ENCODE results near the gene TTLL9.

- TF ChIP-seq EP300 (IDR thresholded peaks at IDR 0.05; ENCODE audit: borderline replicate concordance), result no peak
- no peak for TF ChIP-seq RAD21 (IDR thresholded peaks at IDR 0.05; ENCODE audit: low read depth)
- TF ChIP-seq TAF1 (IDR thresholded peaks at IDR 0.05; ENCODE audit: low read depth), result no peak
- no peak for TF ChIP-seq YY1 (IDR thresholded peaks at IDR 0.05; ENCODE audit: low read depth)
- no peak for TF ChIP-seq NFIC (IDR thresholded peaks at IDR 0.05)
These were observed 46.3 kb upstream of the TTLL9 start for GRCh38 chr20:31824125-31824485.
